TTC549 (cell line): ENCODE data around the gene NT5DC1.

Experiments
- FAIRE-seq: peaks from 2 replicates; lab custom pipeline; 2012; peaks lifted over from hg19 to GRCh38; lab: Jason Lieb, UNC

NT5DC1 gene

DNA sequence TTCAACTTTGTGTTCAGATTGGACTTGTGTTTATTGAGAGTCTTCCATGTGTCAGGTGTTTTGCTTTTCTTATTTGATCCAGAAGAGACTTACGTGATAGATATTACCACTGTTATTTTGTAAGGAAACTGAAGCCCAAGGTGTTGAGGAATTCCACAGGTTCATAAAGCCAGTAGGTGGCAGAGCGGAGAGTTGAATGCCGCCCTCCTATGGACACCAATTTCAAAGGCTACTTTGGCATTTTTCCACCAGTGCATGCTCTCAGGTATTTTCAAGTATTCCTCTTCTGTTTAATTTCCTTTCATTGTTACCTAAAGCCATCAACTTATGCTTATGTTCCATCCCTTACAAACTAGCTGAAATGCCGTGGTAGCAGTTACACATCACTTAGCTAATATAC, 39.3 kb downstream of the NT5DC1 start:
- FAIRE-seq, result no peak

DNA sequence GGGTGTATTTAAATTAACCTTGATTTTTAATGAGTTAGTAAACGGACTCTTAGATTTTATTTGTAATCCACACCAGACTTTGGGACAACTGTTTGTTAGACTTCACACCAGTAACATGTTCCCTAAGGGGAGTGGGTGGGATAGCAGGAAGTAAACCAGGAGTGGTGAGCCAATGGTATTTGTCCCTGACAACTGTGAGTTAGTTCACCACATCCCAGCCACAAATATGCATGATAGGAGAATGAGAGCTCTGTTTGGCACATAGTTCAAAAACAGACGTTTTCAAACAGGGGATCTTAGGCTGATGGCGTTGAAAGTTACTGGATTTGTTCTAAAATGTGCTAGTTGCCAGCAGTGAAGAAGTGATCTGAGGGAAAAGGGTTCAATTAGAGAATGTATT, 44.0 kb downstream of the NT5DC1 start:
- FAIRE-seq, result no peak

DNA sequence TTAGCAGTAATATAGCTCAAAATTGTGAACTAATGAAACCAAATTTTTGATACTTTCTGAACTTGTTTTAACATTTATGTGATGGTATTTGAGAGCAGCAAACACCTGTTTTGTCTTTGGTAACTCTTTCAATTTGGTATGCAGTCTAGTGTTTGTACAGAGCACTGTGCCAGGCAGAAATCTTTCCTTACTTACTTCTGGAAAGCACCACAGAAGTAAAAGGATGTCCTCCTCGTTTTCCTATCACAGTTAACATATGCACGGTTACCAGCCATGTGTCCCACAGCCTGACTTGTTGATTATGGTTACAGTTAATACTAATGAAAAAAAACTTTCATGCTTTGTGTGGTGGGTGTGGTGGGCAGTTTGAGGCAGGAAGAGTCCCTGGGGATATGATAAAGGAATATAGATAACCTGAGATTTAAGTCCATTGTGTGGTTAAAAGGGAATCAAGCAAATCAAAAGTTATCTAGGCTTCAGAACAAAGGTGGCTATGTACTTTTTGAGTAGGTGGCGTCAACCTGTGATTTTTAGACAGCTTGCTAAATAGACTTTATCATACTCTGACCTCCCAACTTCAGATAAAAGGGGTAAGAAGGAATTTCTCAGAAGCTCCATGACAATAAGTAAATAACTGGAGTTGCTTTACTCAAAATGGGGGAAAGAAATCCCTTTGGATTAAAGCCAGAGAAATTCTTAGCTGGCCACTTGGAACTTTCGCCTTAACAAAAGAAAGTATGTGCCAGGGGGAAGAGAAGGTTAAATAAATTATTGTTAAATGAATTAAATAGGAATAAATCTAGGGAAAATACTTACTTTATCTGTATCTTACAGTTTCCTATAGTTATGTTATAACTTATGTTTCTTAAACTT, 45.4 kb downstream of the NT5DC1 start:
- FAIRE-seq, result no peak

DNA sequence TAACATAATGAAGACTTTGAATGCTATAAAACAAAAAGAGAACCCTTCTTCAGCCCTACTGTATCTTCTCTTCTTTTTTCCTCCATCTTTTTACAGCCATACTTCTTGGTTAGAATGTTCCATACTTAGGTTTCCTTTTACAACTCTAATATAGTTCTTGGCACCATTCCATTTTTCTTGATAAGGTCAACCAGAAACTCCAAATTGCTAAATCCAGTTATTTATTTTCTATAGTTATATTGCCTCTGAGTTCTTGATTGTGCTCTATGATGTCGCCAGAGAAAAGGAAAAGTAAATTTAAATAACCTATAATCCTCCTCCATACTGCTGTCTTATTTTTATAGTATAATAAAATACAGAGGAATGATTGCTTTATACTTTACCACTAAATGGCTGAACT, 52.0 kb downstream of the NT5DC1 start:
- FAIRE-seq, result no peak

DNA sequence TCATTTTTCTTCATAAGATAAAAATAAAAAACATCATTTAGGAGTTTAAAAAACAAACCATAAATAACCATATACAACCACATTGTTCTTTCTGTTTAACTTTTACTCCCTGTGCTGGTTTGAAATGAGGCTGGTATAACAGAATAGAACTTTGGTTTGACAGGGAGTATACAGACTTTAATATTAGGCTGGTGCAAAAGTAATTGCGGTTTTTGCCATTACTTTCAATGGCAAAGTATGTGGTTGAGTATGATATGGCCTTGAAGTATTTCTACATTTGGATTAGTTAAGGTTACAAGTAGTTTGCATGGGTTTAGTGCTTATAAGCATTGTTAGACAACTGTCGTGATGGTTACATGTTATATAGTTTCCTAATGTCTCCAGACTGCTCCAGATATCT, 54.2 kb downstream of the NT5DC1 start:
- FAIRE-seq, result no peak

DNA sequence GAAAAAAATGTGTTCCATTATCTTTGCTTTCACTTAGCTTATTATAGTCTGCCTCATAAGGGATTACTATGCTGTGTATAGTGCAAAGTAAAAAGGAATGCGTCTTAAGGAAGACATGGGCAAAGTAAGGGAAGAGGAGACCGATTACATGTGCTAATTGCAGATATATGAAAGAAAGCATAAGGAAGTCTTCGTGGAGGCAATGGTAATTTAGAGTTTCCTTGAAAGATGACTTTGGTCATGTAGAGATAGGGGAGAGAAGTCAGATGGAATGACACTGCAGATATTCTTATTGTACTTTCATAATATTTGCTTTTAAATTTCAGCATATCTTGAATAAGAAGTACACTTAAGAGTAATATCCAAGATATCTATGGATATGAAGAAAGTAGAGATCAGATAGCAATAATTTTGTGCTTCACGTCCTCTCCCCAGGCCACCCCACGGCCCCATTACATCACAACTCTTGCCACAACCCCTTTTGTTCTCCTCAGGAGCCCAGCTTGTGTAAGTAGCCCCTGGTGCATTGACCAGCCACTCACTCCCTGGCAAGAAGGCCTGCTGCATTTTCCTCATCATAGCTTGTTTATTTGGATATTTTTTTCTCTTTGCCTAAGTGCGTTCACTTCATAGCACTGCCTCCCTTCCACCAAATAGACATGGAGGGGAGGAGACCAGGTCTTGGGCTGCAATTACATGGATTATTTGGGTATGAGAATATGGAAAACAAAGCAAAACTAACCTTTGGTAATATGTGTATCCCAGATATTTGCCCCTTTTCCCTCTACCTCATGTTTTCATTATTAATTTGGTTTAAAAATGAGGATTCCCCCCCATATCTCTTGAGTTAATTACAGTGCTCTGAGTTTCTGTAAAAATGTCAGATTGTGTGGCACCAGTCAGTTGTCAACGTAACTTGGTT, 56.0 kb downstream of the NT5DC1 start:
- FAIRE-seq, result no peak

DNA sequence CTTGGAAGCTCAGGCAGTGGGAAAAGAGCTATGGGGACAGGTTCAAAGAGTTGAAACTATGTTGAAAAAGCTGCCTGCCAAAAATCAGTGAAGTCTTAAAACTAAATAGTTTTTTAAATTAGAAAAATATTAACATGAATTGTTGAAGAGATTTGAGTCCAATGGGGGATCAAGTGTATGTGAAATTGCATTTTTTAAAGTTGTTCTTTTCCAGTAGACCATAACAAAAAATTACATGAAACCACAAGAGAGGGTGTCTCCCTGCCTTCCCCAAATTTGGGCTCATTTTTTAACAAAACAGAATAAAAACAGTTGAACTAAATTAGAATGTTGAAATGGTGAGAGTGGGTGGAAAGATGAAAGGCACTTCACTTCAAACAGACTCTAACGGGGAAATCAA, 56.7 kb downstream of the NT5DC1 start:
- no peak for FAIRE-seq

DNA sequence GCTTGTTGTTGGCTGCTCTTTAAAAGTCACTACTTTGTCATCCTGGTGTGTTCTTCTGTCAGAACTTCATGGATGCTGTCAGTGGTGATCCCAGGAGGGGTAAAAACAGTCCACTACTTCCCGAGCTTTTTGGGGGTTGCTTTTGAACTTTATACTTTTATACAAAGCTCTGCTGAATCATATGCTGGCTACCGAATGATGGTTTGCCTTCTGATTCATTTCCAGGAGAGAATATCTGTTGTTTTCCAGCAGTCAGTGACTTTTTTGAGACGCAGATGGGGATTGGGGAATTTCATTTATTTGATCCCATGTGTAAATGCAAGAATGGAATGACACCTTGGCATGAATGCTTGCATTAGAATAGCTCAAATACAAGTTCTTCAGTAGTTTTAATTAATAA, 58.0 kb downstream of the NT5DC1 start:
- FAIRE-seq, result no peak

DNA sequence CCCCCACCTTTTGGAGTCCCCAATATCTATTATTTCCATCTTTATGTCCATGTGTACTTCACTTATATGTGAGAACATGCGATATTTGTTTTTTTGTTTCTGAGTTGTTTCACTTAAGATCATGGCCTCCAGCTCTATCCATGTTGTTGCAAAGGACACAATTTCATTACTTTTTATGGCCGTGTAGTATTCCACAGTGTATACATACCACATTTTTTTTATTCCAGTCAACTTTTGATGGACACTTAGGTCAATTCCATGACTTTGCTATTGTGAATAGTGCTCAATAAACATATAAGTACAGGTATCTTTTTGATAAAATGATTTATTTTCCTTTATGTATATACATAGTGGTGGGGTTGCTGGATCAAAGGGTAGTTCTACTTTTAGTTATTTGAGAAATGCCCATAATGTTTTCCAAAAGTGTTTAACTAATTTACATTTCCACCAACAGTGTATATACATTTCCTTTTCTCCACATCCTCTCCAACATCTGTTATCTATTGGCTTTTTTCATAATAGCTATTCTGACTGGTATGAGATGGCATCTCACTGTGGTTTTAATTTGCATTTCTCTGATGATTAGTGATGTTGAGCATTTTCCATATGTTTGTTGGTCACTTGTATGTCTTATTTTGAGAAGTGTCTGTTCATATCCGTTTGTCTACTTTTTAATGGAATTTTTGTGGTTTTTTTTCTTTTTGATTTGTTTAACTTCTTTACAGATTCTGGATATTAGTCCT, 59.3 kb downstream of the NT5DC1 start:
- FAIRE-seq, result no peak

DNA sequence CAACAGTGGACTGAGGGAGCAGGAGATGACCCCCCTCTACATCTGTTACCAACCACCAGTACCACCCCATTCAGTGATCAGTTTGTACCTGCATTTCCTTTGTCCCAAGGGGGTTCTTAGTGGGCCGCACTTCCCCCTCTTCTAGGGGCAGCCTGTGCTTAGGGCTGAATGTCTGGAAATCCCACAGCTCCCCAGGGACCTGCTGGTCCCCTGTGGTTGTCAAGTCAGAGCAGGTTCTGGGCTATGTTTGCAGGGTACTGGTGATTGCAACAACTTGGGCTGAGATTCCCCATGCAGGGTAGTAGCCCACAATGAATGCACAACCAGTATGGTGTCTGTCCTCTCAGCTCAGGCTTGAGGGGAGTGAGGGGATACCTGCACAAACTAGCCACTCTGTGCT, 64.9 kb downstream of the NT5DC1 start:
- FAIRE-seq, result no peak

DNA sequence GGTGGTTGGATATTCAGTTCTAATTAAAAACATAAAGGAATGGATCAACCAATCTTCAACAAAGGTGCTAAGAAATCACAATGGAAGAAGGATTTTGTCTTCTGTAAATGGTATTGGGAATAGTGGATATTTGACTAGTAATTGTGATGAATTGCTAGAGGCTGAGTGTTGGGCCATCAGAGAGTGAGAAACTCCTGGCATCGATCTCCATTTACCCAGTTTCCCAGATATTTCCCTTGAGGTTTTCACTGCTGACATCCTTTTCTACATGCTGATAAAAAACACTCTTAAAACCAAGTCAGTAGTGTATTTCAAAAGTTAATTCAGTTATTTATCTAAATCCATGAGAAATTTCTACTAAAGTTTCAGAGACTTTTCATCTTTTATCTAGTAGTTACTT, 65.7 kb downstream of the NT5DC1 start:
- FAIRE-seq, result no peak

DNA sequence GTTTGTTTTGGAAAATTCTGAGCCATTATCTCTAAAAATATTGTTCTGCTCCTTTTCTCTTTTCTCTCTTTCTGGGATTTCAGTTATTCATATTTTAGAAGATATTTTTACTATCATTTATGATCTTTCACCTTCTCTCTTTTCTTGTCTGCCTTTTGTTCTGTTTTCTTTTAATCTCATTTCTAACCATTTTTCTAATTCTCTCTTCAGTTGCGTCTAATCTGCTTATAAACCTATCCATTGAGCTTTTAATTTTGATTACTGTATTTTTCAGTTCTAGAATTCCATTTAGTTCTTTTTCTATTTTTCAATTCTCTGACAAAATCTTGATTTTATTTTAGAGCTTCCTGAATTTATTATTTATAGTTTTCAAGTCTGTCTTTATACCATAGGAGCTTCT, 67.5 kb downstream of the NT5DC1 start:
- FAIRE-seq, result no peak

DNA sequence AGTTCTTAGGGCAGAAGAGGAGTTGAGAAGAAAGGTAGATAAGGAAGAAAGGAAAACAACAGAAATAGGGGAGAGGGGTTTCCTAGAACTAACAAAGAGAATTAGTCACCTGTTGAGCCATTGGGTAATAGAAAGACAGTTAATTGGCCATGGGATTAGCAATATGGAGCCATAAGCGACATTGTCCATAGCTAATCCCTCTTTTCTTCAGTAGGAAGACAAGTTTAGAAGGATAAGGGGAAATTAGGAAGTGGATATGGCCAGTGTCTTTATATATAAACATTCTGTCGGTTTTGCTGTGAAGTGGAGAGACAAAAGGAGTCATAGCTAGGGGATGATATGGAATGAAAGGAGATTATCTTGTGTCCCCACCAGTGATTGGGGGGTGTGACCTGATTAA, 69.2 kb downstream of the NT5DC1 start:
- FAIRE-seq, result no peak

DNA sequence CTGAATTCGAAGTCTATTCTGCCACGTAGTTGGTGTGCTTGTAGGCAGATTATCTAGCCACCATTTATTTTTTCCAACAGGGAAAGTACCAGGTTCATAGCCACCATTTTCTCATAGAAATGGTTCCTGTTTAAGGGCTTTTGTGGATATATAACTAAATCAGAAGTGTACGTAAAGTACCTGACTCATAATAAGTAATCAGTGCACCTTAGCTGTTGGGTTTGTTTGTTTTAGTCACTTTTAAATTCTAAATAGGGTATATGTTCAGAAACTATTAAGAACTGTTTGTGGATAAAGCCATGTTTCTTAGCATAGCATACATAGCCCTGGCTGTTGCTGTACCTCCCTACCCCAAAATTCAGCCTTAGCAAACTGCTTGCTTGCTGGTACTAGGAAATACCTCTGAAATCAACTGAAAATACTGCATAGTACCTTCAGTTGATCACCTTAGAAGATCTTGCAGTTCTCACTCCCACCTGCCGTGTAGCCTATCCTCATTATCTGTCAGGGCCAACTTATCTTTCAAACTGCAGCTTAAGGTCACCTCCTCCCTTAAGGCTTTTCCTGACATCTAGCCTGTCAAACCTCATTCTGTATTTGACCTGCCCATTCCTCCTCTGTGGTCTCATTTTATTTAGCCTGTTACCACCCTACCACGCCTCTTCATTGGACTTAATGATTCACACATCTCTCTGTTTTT, 69.9 kb downstream of the NT5DC1 start:
- FAIRE-seq, result no peak

DNA sequence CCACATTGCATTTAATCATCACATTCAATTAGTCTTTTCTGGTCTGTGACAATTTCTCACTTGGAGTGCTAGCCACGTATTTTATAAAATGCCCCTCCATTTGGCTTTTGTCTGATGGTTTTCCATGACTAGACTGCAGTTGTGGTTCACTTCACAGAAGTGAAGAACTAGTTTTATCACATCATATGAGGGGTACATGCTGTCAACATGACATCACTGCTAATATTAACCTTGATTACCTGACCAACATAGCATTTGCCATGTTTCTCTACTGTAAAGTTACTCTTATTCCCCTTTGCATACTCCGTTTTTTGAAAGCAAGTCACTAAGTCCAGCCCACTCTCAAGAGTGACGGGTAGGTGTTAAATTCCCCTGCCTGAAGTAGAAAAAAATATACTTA, 73.3 kb downstream of the NT5DC1 start:
- FAIRE-seq, result no peak

DNA sequence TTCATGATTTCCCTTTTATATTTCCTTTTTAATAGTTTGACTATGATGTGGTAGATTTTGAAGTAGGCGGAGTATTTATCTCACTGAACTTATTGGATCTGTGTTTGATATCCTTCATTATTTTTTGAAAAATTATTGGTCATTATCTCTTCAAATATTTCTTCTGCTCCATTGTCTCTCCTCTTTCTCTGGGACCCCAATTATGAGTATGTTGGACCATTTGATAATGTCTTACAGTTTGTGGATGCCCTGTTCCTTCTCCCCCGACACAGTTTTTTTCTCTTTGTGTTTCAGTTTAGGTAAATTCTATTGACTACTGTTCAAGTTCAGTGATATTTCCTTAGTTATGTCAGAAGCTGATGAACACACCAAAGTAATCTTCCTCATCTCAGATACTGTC, 74.7 kb downstream of the NT5DC1 start:
- FAIRE-seq, result no peak

DNA sequence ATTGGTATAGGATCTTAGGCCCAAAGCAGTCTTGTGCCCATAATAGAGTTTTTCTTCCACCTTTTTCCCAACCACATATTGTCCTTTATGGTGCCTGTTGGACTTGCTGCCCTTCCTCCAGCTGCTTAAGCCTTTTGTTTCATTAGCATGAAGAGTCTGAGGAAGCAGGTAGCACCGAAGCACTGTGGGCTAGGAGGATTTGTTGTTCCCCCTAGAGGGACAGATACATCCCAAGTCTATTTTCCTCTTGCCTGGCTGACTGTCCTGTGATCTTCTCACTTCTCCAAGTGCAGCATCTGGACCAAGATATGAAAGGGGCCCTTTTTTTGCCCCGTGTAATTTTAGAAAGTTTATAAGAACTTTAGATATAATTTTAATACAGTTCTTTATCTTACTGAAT, 75.9 kb downstream of the NT5DC1 start:
- FAIRE-seq, result no peak

DNA sequence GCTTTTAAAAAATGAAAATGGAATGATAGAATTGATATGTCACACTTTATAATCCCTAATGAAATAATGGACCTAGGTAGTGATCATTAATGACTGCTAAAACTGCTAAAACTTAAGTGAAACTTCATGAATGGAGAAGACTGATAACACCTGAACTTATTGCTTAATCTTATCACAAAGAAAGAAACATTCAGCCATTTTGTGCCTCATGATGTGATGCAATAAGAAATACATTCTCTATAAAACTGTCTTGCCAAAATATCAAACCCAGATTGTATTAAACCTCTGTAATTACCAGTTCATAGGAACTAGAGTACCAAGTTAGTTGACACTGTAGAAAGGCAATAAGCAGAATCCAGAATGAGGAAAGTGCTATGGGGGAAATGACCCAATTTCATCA, 79.7 kb downstream of the NT5DC1 start:
- FAIRE-seq, result no peak

DNA sequence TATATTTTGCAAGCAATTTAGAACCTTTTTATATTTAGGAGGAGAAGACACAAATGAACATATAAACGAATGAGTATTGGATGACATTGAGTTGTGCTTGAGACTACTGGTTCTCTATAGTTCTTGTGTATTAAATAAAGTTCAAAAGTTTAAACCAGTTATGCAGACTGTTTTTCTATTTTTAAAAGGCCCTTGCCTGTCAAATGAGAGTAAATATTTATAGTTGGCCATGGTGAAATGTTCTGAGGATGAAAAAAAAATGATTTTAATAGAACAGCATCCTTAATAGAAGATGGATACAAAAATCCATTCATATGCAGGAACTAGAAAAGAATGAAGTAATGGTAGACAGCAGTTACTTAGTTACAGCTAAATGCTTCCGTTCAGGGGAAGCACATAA, 88.8 kb downstream of the NT5DC1 start:
- no peak for FAIRE-seq

DNA sequence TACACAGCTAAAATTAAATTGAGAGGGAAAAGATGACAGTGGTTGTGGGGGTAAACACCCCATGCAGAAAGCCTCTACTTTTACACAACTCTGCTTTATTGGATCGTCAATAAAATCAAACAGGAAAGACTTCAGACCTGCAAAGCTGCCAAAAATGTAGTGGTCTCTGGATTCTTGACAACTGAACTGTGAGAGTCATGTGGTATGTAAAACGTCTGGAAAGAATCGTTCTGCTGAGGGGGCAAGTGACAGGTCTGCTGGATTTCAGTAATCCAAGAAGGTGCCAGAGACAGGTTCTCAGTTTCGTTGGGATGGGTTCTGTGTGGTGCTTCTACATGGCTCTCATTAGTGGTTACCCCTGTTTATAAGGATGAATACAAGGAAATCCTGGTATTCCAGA, 89.9 kb downstream of the NT5DC1 start:
- no peak for FAIRE-seq

DNA sequence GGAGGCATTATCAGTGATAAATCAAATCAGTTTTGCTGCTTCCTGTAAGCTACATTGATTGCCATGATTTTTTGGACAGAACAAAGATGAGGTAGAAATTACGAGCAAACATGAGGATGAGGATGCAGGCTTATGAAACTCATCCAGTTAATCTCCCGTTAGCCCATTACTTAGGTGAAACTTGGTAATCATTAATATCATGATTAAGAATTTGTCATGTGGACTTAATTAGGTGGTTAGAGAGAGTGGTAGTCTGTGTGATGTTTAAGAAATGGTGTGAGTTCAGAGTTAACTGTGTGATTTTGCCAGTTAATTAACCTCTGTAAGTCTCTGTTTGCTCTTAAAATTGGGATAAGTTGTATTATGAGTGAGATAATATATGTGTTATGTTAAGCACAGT, 91.2 kb downstream of the NT5DC1 start:
- no peak for FAIRE-seq

DNA sequence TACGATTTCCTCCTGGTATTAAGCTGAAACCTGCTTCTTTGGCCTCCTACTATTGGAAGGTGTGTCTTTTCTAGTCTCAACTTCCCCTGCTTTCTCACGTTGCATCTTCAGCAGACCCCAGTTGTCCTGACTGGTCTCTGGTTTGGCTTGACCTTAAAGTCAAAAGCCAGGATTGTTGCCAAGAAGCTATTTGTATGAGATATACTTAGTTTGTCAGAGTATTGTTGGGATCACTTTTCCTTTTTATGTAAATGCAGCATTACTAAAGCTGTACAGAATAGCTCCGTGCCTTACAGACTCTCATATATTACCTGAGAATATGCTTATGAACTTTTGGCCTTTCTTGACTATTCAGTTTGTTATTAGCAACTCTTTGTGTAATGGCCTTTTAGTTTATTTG, 92.1 kb downstream of the NT5DC1 start:
- FAIRE-seq, result no peak
